ENCODE data around the gene HAUS2. TPM values are rescaled to one million over a fixed set of nuclear protein-coding genes. Genes with fewer than 3 reads are reported as not detected.

HAUS2 gene
- total and polyA plus RNA-seq, 2 of the 4 experiments (the other 2 are of a cell fraction), result 18.4 to 22.4 TPM

GRCh38 chr15:42528970-42529369, 19.7 kb upstream of the HAUS2 start:
- H2AK9ac ChIP-seq (replicated peaks; ENCODE audit: low read depth, low read length, poor library complexity), result no peak overlapping the region
- dilution Hi-C loops (cut with HindIII; ENCODE audit: low sequenced_read_pairs, unreplicated experiment) (no loop called here), in situ Hi-C loops (cut with MboI; ENCODE audit: low sequenced_read_pairs) (no loop called here), intact Hi-C loops (cut with micrococcal nuclease) (no loop called here)
- peak; percentile 45 for DNase-seq
- BruUV-seq (replicated peaks), result no TSS peak
- no peak for TF ChIP-seq MXI1 (IDR thresholded peaks at IDR 0.05; ENCODE audit: borderline replicate concordance, low read depth, low read length)
- no peak for TF ChIP-seq CHD1 (IDR thresholded peaks at IDR 0.05; ENCODE audit: low read depth, low read length)
- TF ChIP-seq CEBPB (IDR thresholded peaks at IDR 0.05; ENCODE audit: low read depth, low read length), result no peak
- TF ChIP-seq SMC3 (IDR thresholded peaks at IDR 0.05; ENCODE audit: low read depth, low read length), result no peak
- no peak for TF ChIP-seq CTCF (conservative IDR thresholded peaks at IDR 0.05; ENCODE audit: low read depth, low read length)
- no peak for TF ChIP-seq BHLHE40 (IDR thresholded peaks at IDR 0.05; ENCODE audit: low read depth, low read length)
- TF ChIP-seq, protein P1, sequence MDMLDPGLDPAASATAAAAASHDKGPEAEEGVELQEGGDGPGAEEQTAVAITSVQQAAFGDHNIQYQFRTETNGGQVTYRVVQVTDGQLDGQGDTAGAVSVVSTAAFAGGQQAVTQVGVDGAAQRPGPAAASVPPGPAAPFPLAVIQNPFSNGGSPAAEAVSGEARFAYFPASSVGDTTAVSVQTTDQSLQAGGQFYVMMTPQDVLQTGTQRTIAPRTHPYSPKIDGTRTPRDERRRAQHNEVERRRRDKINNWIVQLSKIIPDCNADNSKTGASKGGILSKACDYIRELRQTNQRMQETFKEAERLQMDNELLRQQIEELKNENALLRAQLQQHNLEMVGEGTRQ (IDR thresholded peaks at IDR 0.05; ENCODE audit: low read depth, low read length), result no peak
- no peak for TF ChIP-seq RAD21 (IDR thresholded peaks at IDR 0.05; ENCODE audit: low read length)
- TF ChIP-seq RFX5 (IDR thresholded peaks at IDR 0.05; ENCODE audit: low read depth, low read length), result no peak
- no peak for TF ChIP-seq FOS (IDR thresholded peaks at IDR 0.05; ENCODE audit: low read depth, low read length)
- TF ChIP-seq MAFK (IDR thresholded peaks at IDR 0.05; ENCODE audit: low read depth, low read length), result no peak
- no peak for TF ChIP-seq POLR2A (IDR thresholded peaks at IDR 0.05; ENCODE audit: low read depth, low read length)
- TF ChIP-seq NFE2L2 (IDR thresholded peaks at IDR 0.05; ENCODE audit: low read depth, low read length), result no peak
- TF ChIP-seq ELK1 (IDR thresholded peaks at IDR 0.05; ENCODE audit: borderline replicate concordance, low read depth, low read length), result no peak
- TF ChIP-seq MAZ (IDR thresholded peaks at IDR 0.05; ENCODE audit: borderline replicate concordance, low read depth, low read length), result no peak
- TF ChIP-seq RCOR1 (IDR thresholded peaks at IDR 0.05; ENCODE audit: insufficient replicate concordance, low read length), result no peak
- H3K36me3 ChIP-seq (ENCODE audit: control insufficient read depth, insufficient read depth, low read length), result peaks cover 29% of the 10 kb centered on the region
- no peak overlapping the region for H3K18ac ChIP-seq (ENCODE audit: low read depth, low read length)
- H3K4me3 ChIP-seq (ENCODE audit: insufficient read depth, low read depth, low read length), result no peak overlapping the region
- H3K4me1 ChIP-seq (ENCODE audit: control insufficient read depth, insufficient read depth, low read length), result no peaks in the 10 kb centered on the region
- ChIA-PET CTCF (no interaction called here), POLR2A (ENCODE audit: unreplicated experiment) (no interaction called here)
- no peak overlapping the region for H3K9ac ChIP-seq (ENCODE audit: low read depth, low read length)
- H2BK20ac ChIP-seq (ENCODE audit: low read depth, low read length), result no peak overlapping the region
- H2AFZ ChIP-seq (replicated peaks; ENCODE audit: low read length, poor library complexity), result no peak overlapping the region
- H3K4ac ChIP-seq (ENCODE audit: low read depth, low read length), result no peak overlapping the region
- H3K4me2 ChIP-seq (ENCODE audit: low read depth, low read length), result no peak overlapping the region
- H4K20me1 ChIP-seq (ENCODE audit: insufficient read depth, low read length), result no peaks in the 10 kb centered on the region
- no peak overlapping the region for H3K56ac ChIP-seq (ENCODE audit: extremely low read depth, insufficient read depth, low read length)
- H3K27me3 ChIP-seq (ENCODE audit: control insufficient read depth, insufficient read depth, low read length), result no peaks in the 10 kb centered on the region
- H3K27ac ChIP-seq (ENCODE audit: insufficient read depth, low read length), result no peak overlapping the region
- H2AK5ac ChIP-seq (ENCODE audit: low read depth, low read length), result no peak overlapping the region
- no peaks in the 10 kb centered on the region; the same call in 1 of the 2 replicates for H3K9me1 ChIP-seq (ENCODE audit: insufficient read depth, low read length)
- H3K14ac ChIP-seq (replicated peaks; ENCODE audit: low read depth, low read length), result no peak overlapping the region
- H2BK5ac ChIP-seq (ENCODE audit: low read depth, low read length, poor library complexity, severe bottlenecking), result no peak overlapping the region
- H4K5ac ChIP-seq (ENCODE audit: low read depth, low read length), result no peak overlapping the region
- no CpG with 5 or more reads among the region's 3 CpGs for WGBS, 2 experiments (ENCODE audit: extremely low coverage in 2 of 2, insufficient read length in 1 of 2)
- H3K9me3 ChIP-seq (ENCODE audit: control insufficient read depth, insufficient read depth, low read length), result no peaks in the 10 kb centered on the region
- no peak overlapping the region for H4K91ac ChIP-seq (ENCODE audit: insufficient read depth, low read depth, low read length)
- no peak overlapping the region for H3K23ac ChIP-seq (ENCODE audit: low read depth, low read length)
- no peak overlapping the region for H2BK15ac ChIP-seq (ENCODE audit: low read depth, low read length)
- no peak overlapping the region for H4K8ac ChIP-seq (ENCODE audit: low read depth in 2 of 2, low read length in 2 of 2)
- H3K79me1 ChIP-seq (ENCODE audit: low read depth in 1 of 2, low read length in 2 of 2), result no peaks in the 10 kb centered on the region; a peak in 1 of 4 replicates
- H2BK120ac ChIP-seq (ENCODE audit: low read depth, low read length), result no peak overlapping the region
- peak; percentile 77 for ATAC-seq (ENCODE audit: low read depth)

Data from IMR-90 (cell line).